GM12878 (cell line): ENCODE data around the gene GARIN5A.

Experiments used
- PAX8 ChIP-seq: fragments of 450-650 bp; IDR thresholded peaks from 2 replicates; pipeline ENCODE4 v1.6.1; 2017; ENCODE audit warnings: mild to moderate bottlenecking, moderate library complexity
- RCOR1 ChIP-seq: conservative IDR thresholded peaks from 2 replicates; pipeline ENCODE4 v1.6.1; 2012; ENCODE audit warnings: low read depth, low read length, improper control_type of control experiment

DNA sequence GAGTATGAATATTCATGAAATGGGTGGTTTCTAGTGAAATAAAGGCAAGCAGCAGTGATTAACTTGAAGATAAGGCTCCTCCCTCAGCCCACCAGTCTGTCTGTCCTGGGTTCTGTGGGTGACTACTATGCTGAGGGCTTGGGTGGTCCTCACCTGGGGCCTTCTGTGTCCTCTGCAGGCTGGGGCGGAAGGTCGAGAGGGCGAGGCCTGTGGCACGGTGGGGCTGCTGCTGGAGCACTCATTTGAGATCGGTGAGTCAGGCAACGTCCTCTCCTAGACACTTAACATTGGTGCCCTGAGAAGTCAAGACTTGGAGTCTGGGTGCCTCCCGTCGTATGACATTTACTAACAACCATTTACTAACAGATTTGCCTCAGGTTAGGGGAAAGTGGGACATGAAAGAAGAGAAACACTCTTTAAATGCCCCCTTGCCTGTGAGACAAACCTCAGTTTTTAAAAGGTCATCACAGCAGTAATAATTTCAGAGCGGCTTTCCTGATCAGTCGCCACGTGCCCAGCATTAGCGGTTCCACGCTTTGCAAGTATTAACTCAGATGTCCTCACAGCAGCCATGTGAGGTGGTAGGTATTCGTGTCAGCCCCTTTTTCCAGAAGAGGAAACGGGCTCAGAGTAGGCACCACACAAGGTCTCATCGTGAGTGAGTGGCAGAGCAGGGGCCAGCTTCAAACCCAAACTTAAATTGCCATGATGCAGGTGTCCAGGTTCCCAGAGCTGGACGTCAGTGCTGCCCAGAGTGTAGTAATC, 1.3 kb upstream of the GARIN5A start:
- TF ChIP-seq PAX8 (no peak), RCOR1 (no peak)
